Peyer's patch (tissue), 4 donors: Measurements from ENCODE around the gene CRKL. TPM values are rescaled to one million over a fixed set of nuclear protein-coding genes. Genes with fewer than 3 reads are reported as not detected.

ENCODE experiments used
- DNase-seq, 3 donors: peaks; one replicate each; pipeline ENCODE4 v3.0.0-alpha.2; 2017 to 2019
- H3K27ac ChIP-seq, 4 donors: fragments of 200-600 bp; sonication (generic); one replicate each; pipeline ENCODE4 v1.5.1; 2016 to 2019
- H3K27me3 ChIP-seq, 2 donors: fragments of 200-600 bp; sonication (generic); one replicate each; pipeline ENCODE4 v1.5.1; 2019
- H3K36me3 ChIP-seq, 3 donors: fragments of 200-600 bp; sonication (generic); one replicate each; pipeline ENCODE4 v1.5.1; 2016 to 2019
- H3K4me1 ChIP-seq, 4 donors: fragments of 200-600 bp; sonication (generic); one replicate each; pipeline ENCODE4 v1.5.1; 2016 to 2019
- H3K4me3 ChIP-seq, 4 donors: fragments of 200-600 bp; sonication (generic); 1 replicate in 3 of 4; 2 replicates in 1 of 4; pipeline ENCODE4 v1.5.1; 2016 to 2019; ENCODE audit warnings: mild to moderate bottlenecking in 1 of 4
- H3K9me3 ChIP-seq, 4 donors: fragments of 200-600 bp; sonication (generic); one replicate each; pipeline ENCODE4 v1.5.1; 2016 to 2019; ENCODE audit warnings: mild to moderate bottlenecking in 1 of 4
- CTCF ChIP-seq, 6 experiments: fragments of 450-650 bp in 4 of 6; fragments of 200-600 bp in 2 of 6; sonication (generic) in 1 of 6; IDR thresholded peaks; one replicate each; pipeline ENCODE4 v1.5.1; 2017 to 2019; ENCODE audit warnings: antibody characterized with exemption in 6 of 6, mild to moderate bottlenecking in 3 of 6, moderate library complexity in 1 of 6
- POLR2A ChIP-seq, 2 donors: fragments of 450-650 bp; IDR thresholded peaks; one replicate each; pipeline ENCODE4 v1.5.1; 2017; ENCODE audit warnings: antibody characterized with exemption in 2 of 2, mild to moderate bottlenecking in 2 of 2, moderate library complexity in 2 of 2
- total RNA-seq, 4 donors: library from RNA; depleted of rRNA; stranded (reverse); fragments of >200 nt; gene quantifications; one replicate each; pipeline ENCODE4 v1.1.0, GENCODE V29; 2016

The CRKL gene
- total RNA-seq, 4 donors from 2014 or later, result 39.6 to 58.8 (median 58.2) TPM

- H3K4me3 ChIP-seq, result peak overlapping the region in 1 of 4 donors; percentile 22
- DNase-seq, result peak in 2 of 3 donors; percentile 61 to 67
- peaks cover 0 to 70% (median 4%) of the 10 kb centered on the region in 4 donors for H3K4me1 ChIP-seq
- H3K27ac ChIP-seq, result peak overlapping the region in 2 of 4 donors; percentile 16 to 51
- H3K36me3 ChIP-seq, result peaks cover 0 to 34% (median 0%) of the 10 kb centered on the region in 3 donors
- H3K9me3 ChIP-seq, result no peaks in the 10 kb centered on the region
- TF ChIP-seq POLR2A (IDR thresholded peaks at IDR 0.05) (peak in 1 of 2 donors; percentile 8), CTCF (IDR thresholded peaks at IDR 0.05) (no peak)
- H3K27me3 ChIP-seq, result no peaks in the 10 kb centered on the region
Measured at GRCh38 chr22:20948450-20948849, 31.2 kb downstream of the CRKL start.

GRCh38 chr22:20948989-20949388 lies 31.8 kb downstream of the CRKL start:
- peak overlapping the region in 1 of 4 donors; percentile 51 for H3K27ac ChIP-seq
- H3K4me1 ChIP-seq, result peaks cover 0 to 71% (median 4%) of the 10 kb centered on the region in 4 donors

GRCh38 chr22:20949698-20950183 lies 32.5 kb downstream of the CRKL start:
- Histone ChIP-seq H3K4me3 (no peak overlapping the region), H3K27me3 (no peaks in the 10 kb centered on the region), H3K9me3 (no peaks in the 10 kb centered on the region), H3K27ac (peak overlapping the region in 1 of 4 donors; percentile 82), H3K4me1 (peaks cover 0 to 78% (median 4%) of the 10 kb centered on the region in 4 donors), H3K36me3 (peaks cover 0 to 41% (median 0%) of the 10 kb centered on the region in 3 donors)
- DNase-seq, result no peak
- no peak for TF ChIP-seq CTCF (IDR thresholded peaks at IDR 0.05)
- no peak for TF ChIP-seq POLR2A (IDR thresholded peaks at IDR 0.05)

More at GRCh38 chr22:20948989-20949388, 31.8 kb downstream of the CRKL start:
- H3K36me3 ChIP-seq, result peaks cover 0 to 39% (median 0%) of the 10 kb centered on the region in 3 donors
- H3K27me3 ChIP-seq, result no peaks in the 10 kb centered on the region
- no peaks in the 10 kb centered on the region for H3K9me3 ChIP-seq
- no peak overlapping the region for H3K4me3 ChIP-seq
- TF ChIP-seq CTCF (IDR thresholded peaks at IDR 0.05) (no peak), POLR2A (IDR thresholded peaks at IDR 0.05) (no peak)
- peak in 1 of 3 donors; percentile 30 for DNase-seq

GRCh38 chr22:20951151-20951931 lies 34.1 kb downstream of the CRKL start:
- H3K9me3 ChIP-seq, result no peaks in the 10 kb centered on the region
- H3K27ac ChIP-seq, result peak overlapping the region in 3 of 4 donors; percentile 65 to 93 (median 82)
- H3K4me1 ChIP-seq, result peaks cover 1 to 78% (median 4%) of the 10 kb centered on the region in 4 donors
- DNase-seq, result peak in 1 of 3 donors; percentile 51
- peak overlapping the region in 1 of 4 donors; percentile 6 for H3K4me3 ChIP-seq
- TF ChIP-seq CTCF (IDR thresholded peaks at IDR 0.05) (no peak), POLR2A (IDR thresholded peaks at IDR 0.05) (no peak)
- H3K36me3 ChIP-seq, result peaks cover 0 to 41% (median 0%) of the 10 kb centered on the region in 3 donors
- no peaks in the 10 kb centered on the region for H3K27me3 ChIP-seq

GRCh38 chr22:20951932-20952380 lies 34.7 kb downstream of the CRKL start:
- Histone ChIP-seq H3K4me1 (peaks cover 3 to 72% (median 7%) of the 10 kb centered on the region in 4 donors), H3K4me3 (no peak overlapping the region), H3K27me3 (no peaks in the 10 kb centered on the region), H3K9me3 (no peaks in the 10 kb centered on the region), H3K27ac (peak overlapping the region in 3 of 4 donors; percentile 65 to 93 (median 82)), H3K36me3 (peaks cover 0 to 41% (median 0%) of the 10 kb centered on the region in 3 donors)
- peak in 2 of 3 donors; percentile 70 to 85 for DNase-seq
- peak in 3 of 6 experiments; percentile 55 to 76 (median 69) for TF ChIP-seq CTCF (IDR thresholded peaks at IDR 0.05)
- no peak for TF ChIP-seq POLR2A (IDR thresholded peaks at IDR 0.05)
